Measurements from ENCODE around the gene SULT1B1.

Gene SULT1B1

DNA sequence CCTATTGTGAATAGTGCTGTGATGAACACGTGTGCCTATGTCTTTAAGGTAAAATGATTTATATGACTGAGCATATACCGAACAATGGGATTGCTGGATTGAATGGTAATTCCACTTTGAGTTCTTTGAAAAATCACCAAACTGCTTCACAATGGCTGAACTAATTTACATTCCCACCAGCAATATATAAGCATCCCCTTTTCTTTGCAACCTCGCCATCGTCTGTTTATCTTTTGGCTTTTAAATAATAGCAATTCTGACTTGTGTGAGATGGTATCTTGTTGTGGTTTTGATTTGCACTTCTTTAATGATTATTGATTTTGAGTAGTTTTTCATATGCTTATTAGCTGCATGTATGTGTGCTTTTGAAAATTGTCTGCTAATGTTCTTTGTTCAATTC, 75.6 kb downstream of the SULT1B1 start:
- DNase-seq = no peak
